SK-N-SH treated with all-trans-retinoic acid at 6 μM for 48 hours (cell line): ENCODE data around the gene LTBP2.

ENCODE experiments used
- ATAC-seq: fragments of 200-7000 bp; cut with Tn5 transposase; 3 replicates; pipeline ENCODE4 v1.9.1; 2020; ENCODE audit warnings: mild to moderate bottlenecking, moderate library complexity
- ARNTL ChIP-seq: fragments of 450-650 bp; formaldehyde crosslinking; IDR thresholded peaks from 2 replicates; pipeline ENCODE4 v1.5.0; 2020; ENCODE audit warnings: low read depth, mild to moderate bottlenecking, moderate library complexity, borderline replicate concordance
- CREB5 ChIP-seq: fragments of 250-450 bp; sonication (Bioruptor Pico); IDR thresholded peaks from 2 replicates; pipeline ENCODE4 v1.5.1; 2020; ENCODE audit warnings: low read depth, mild to moderate bottlenecking, moderate library complexity
- CSDC2 ChIP-seq: fragments of 250-450 bp; sonication (Bioruptor Pico); IDR thresholded peaks from 2 replicates; pipeline ENCODE4 v1.5.0; 2020; ENCODE audit warnings: mild to moderate bottlenecking, moderate library complexity
- ESRRG ChIP-seq: fragments of 250-450 bp; sonication (Bioruptor Pico); IDR thresholded peaks from 2 replicates; pipeline ENCODE4 v1.6.1; 2021; ENCODE audit warnings: mild to moderate bottlenecking
- GLIS3 ChIP-seq: fragments of 250-450 bp; sonication (Bioruptor Pico); IDR thresholded peaks from 2 replicates; pipeline ENCODE4 v1.5.0; 2020; ENCODE audit warnings: mild to moderate bottlenecking, moderate library complexity
- OSR1 ChIP-seq: fragments of 250-450 bp; sonication (Bioruptor Pico); IDR thresholded peaks from 2 replicates; pipeline ENCODE4 v1.8.0; 2022; ENCODE audit warnings: moderate library complexity, mild to moderate bottlenecking, inconsistent platforms
- PATZ1 ChIP-seq: fragments of 250-450 bp; sonication (Bioruptor Pico); IDR thresholded peaks from 2 replicates; pipeline ENCODE4 v1.8.0; 2020; ENCODE audit warnings: mild to moderate bottlenecking, moderate library complexity, borderline replicate concordance
- POU6F1 ChIP-seq: fragments of 250-450 bp; sonication (Bioruptor Pico); IDR thresholded peaks from 2 replicates; pipeline ENCODE4 v1.8.0; 2021; ENCODE audit warnings: low read depth, mild to moderate bottlenecking, moderate library complexity, borderline replicate concordance
- RARB ChIP-seq: fragments of 250-450 bp; sonication (Bioruptor Pico); IDR thresholded peaks from 2 replicates; pipeline ENCODE4 v1.8.0; 2021; ENCODE audit warnings: mild to moderate bottlenecking, moderate library complexity
- SNAI2 ChIP-seq: fragments of 250-450 bp; sonication (Bioruptor Pico); IDR thresholded peaks from 2 replicates; pipeline ENCODE4 v1.5.0; 2020; ENCODE audit warnings: mild to moderate bottlenecking, moderate library complexity
- TCF4 ChIP-seq: fragments of 250-450 bp; sonication (Bioruptor Pico); IDR thresholded peaks from 2 replicates; pipeline ENCODE4 v1.8.0; 2021; ENCODE audit warnings: mild to moderate bottlenecking, moderate library complexity, borderline replicate concordance
- TSHZ2 ChIP-seq: fragments of 250-450 bp; sonication (Bioruptor Pico); IDR thresholded peaks from 2 replicates; pipeline ENCODE4 v1.5.0; 2020; ENCODE audit warnings: mild to moderate bottlenecking, moderate library complexity
- ZC3H10 ChIP-seq: fragments of 250-450 bp; sonication (Bioruptor Pico); IDR thresholded peaks from 2 replicates; pipeline ENCODE4 v1.5.1; 2021; ENCODE audit warnings: mild to moderate bottlenecking, moderate library complexity
- ZFP3 ChIP-seq: fragments of 250-450 bp; sonication (Bioruptor Pico); IDR thresholded peaks from 2 replicates; pipeline ENCODE4 v1.5.0; 2020; ENCODE audit warnings: mild to moderate bottlenecking, moderate library complexity
- ZFP30 ChIP-seq: fragments of 450-650 bp; formaldehyde crosslinking; IDR thresholded peaks from 2 replicates; pipeline ENCODE4 v1.5.0; 2022; ENCODE audit warnings: mild to moderate bottlenecking, moderate library complexity
- ZNF565 ChIP-seq: fragments of 450-650 bp; formaldehyde crosslinking; conservative IDR thresholded peaks from 2 replicates; pipeline ENCODE4 v1.5.0; 2020; ENCODE audit warnings: low read depth, mild to moderate bottlenecking, moderate library complexity
- ZNF70 ChIP-seq: fragments of 450-650 bp; formaldehyde crosslinking; IDR thresholded peaks from 2 replicates; pipeline ENCODE4 v1.5.0; 2020; ENCODE audit warnings: mild to moderate bottlenecking, moderate library complexity

The LTBP2 gene

GRCh38 chr14:74591899-74592298 is 20.1 kb downstream of the LTBP2 start:
- no peak for TF ChIP-seq CSDC2 (CRISPR knock-in tag)
- no peak for TF ChIP-seq GLIS3
- no peak for TF ChIP-seq POU6F1 (CRISPR knock-in tag)
- no peak for TF ChIP-seq ZC3H10 (CRISPR knock-in tag)
- no peak for TF ChIP-seq ZFP3 (CRISPR knock-in tag)
- TF ChIP-seq, all 23 proteins: peak for 0
- ATAC-seq = no peak

- ATAC-seq = no peak
- no peak for TF ChIP-seq ARNTL (CRISPR knock-in tag)
- TF ChIP-seq, all 23 proteins: peak for 0
Observed at GRCh38 chr14:74591394-74591793, 20.6 kb downstream of the LTBP2 start.

GRCh38 chr14:74589291-74589879 is 22.7 kb downstream of the LTBP2 start:
- TF ChIP-seq TSHZ2 (CRISPR knock-in tag) (no peak), ZNF70 (CRISPR knock-in tag) (no peak), RARB (CRISPR knock-in tag) (no peak), ZNF565 (CRISPR knock-in tag) (no peak)
- no peak for ATAC-seq

GRCh38 chr14:74587363-74587707 is 24.7 kb downstream of the LTBP2 start:
- no peak for ATAC-seq
- no peak for TF ChIP-seq ARNTL (CRISPR knock-in tag)
- no peak for TF ChIP-seq TCF4 (CRISPR knock-in tag)
- no peak for TF ChIP-seq ZFP30 (CRISPR knock-in tag)
- no peak for TF ChIP-seq CREB5 (CRISPR knock-in tag)
- no peak for TF ChIP-seq SNAI2 (CRISPR knock-in tag)
- no peak for TF ChIP-seq GLIS3
- no peak for TF ChIP-seq ZFP3 (CRISPR knock-in tag)
- TF ChIP-seq ESRRG (CRISPR knock-in tag) = no peak
- no peak for TF ChIP-seq PATZ1 (CRISPR knock-in tag)

GRCh38 chr14:74586681-74587362 is 25.2 kb downstream of the LTBP2 start:
- no peak for ATAC-seq
- TF ChIP-seq SNAI2 (CRISPR knock-in tag) = no peak
- no peak for TF ChIP-seq CREB5 (CRISPR knock-in tag)
- no peak for TF ChIP-seq RARB (CRISPR knock-in tag)
- no peak for TF ChIP-seq OSR1 (CRISPR knock-in tag)
- TF ChIP-seq CSDC2 (CRISPR knock-in tag) = no peak
- no peak for TF ChIP-seq ZFP30 (CRISPR knock-in tag)
- no peak for TF ChIP-seq TSHZ2 (CRISPR knock-in tag)
- no peak for TF ChIP-seq ZC3H10 (CRISPR knock-in tag)
